Measurements from ENCODE around the gene CLCN7.

DNA sequence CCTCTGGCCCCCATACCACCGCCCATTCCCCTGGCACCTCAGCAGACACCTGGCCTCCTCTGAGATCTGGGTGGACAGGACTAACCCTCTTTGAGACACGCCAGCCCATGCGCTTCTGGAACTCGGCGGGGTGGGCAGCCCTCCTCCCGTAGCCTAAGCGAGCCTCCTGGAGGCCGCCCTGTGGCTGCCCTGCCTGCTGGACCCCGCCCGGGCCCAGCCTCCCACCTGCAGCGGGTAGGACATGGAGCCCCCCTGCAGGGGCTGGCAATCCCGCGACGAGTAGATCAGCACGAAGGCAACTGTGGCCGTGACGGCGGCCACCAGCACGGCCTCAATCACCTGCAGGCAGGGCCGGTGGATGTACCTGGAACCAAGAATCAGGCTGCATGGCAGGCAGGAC is 22.3 kb downstream of the CLCN7 start:
- TF ChIP-seq, protein P1, sequence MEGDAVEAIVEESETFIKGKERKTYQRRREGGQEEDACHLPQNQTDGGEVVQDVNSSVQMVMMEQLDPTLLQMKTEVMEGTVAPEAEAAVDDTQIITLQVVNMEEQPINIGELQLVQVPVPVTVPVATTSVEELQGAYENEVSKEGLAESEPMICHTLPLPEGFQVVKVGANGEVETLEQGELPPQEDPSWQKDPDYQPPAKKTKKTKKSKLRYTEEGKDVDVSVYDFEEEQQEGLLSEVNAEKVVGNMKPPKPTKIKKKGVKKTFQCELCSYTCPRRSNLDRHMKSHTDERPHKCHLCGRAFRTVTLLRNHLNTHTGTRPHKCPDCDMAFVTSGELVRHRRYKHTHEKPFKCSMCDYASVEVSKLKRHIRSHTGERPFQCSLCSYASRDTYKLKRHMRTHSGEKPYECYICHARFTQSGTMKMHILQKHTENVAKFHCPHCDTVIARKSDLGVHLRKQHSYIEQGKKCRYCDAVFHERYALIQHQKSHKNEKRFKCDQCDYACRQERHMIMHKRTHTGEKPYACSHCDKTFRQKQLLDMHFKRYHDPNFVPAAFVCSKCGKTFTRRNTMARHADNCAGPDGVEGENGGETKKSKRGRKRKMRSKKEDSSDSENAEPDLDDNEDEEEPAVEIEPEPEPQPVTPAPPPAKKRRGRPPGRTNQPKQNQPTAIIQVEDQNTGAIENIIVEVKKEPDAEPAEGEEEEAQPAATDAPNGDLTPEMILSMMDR (IDR thresholded peaks at IDR 0.05), result no peak
- no peak for TF ChIP-seq POLR2AphosphoS5 (IDR thresholded peaks at IDR 0.05; ENCODE audit: insufficient read depth in 1 of 2, low read depth in 1 of 2)
- no peak for TF ChIP-seq POLR2A (IDR thresholded peaks at IDR 0.05)
